Effector memory CD8-positive, alpha-beta T cell (primary cell): ENCODE data around the gene TNFSF4.

Experiments
- ATAC-seq: fragments of 150-1000 bp; cut with Tn5 transposase; replicated peaks from 2 replicates; pipeline ENCODE4 v1.10.0; 2021; ENCODE audit warnings: mild to moderate bottlenecking, moderate library complexity
- DNase-seq, 3 experiments: peaks; one replicate each; pipeline ENCODE4 v3.0.0; 2021
- H3K27ac Mint-ChIP-seq, 2 donors: one replicate each; pipeline ENCODE4 v1.8.0; 2022; ENCODE audit warnings: mild to moderate bottlenecking in 2 of 2, mixed read lengths in 2 of 2, moderate library complexity in 2 of 2
- H3K27me3 Mint-ChIP-seq, 2 donors: one replicate each; pipeline ENCODE4 v1.8.0; 2022; ENCODE audit warnings: mixed read lengths in 2 of 2
- H3K36me3 Mint-ChIP-seq: one replicate; pipeline ENCODE4 v1.8.0; 2022; ENCODE audit warnings: mild to moderate bottlenecking, moderate library complexity, mixed read lengths; ENCODE audit not compliant: insufficient read depth
- H3K4me1 Mint-ChIP-seq, 2 donors: one replicate each; pipeline ENCODE4 v1.8.0; 2022; ENCODE audit warnings: low read depth in 2 of 2, mixed read lengths in 2 of 2
- H3K4me3 Mint-ChIP-seq, 2 donors: one replicate each; pipeline ENCODE4 v1.8.0; 2022; ENCODE audit warnings: mild to moderate bottlenecking in 2 of 2, mixed read lengths in 2 of 2, moderate library complexity in 2 of 2
- H3K9me3 Mint-ChIP-seq, 2 donors: one replicate each; pipeline ENCODE4 v1.8.0; 2022; ENCODE audit warnings: mixed read lengths in 2 of 2

Gene TNFSF4

DNA sequence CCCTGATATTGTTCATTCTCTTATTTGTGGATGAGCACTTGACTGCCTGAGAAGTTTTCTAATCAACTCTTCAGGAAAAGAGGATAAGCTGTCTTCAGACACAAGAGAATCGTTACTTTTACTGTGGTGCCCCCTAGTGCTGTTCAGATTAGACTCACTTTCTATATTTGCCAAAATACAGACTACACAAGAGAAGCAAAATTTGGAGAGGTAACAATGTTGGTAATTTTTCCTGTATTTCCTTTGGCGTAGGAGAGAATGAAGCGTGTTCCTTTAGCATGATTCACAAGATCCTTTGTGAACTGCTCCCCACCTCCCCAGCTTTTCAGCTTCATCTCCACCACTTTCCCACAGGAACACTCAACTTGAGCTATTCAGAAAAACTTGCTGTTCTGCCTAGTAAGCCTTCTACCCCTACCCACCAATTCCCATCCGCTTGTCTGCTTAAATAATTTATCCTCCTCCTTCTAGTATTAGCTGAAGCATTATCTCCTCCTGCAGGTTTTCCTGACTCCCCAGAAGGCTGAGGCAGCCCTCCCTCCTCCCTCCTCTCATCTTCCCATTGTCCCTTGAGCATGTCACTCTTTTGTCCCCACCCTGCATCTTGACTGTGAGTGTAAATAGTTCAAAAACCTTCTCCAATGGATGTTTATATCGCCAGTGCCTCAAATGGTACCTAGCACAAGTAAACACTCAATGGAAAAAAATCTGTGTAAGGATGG is 4.5 kb downstream of the TNFSF4 start:
- Mint-ChIP-seq H3K36me3 (no peaks in the 10 kb centered on the region), H3K4me1 (peaks cover 23 to 38% of the 10 kb centered on the region in 2 donors), H3K27ac (peak overlapping the region; percentile 16 to 96), H3K4me3 (no peak overlapping the region), H3K27me3 (no peaks in the 10 kb centered on the region), H3K9me3 (no peaks in the 10 kb centered on the region)
- ATAC-seq = no peak
- no peak for DNase-seq

DNA sequence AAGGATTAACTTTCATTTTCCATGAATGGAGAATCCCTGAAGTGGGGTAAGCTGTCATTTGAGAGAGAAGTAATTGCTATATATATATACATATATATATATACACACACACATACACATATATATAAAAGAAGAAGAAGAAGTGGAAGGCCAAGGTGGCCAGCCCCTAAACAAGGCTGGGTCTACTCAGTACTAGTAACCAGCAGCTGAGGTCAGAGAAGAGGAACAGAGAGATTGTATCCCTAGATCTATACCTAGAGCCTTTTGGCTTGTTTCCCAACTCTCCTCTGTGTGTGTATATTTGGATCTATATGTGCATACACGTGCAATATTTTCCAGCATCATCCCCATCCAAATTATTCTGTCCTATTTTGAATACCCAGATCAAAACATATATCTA is 5.2 kb downstream of the TNFSF4 start:
- no peak overlapping the region for H3K4me3 Mint-ChIP-seq
- DNase-seq = no peak
- peak overlapping the region in 1 of 2 donors; percentile 96 for H3K27ac Mint-ChIP-seq
- no peaks in the 10 kb centered on the region for H3K9me3 Mint-ChIP-seq
- H3K36me3 Mint-ChIP-seq = no peaks in the 10 kb centered on the region
- no peaks in the 10 kb centered on the region for H3K27me3 Mint-ChIP-seq
- peaks cover 19 to 37% of the 10 kb centered on the region in 2 donors for H3K4me1 Mint-ChIP-seq
- no peak for ATAC-seq

- ATAC-seq (peak; percentile 59), DNase-seq (peak in 1 of 3 experiments; percentile 13)
- Mint-ChIP-seq H3K27me3 (no peaks in the 10 kb centered on the region), H3K4me1 (peaks cover 13 to 22% of the 10 kb centered on the region in 2 donors), H3K36me3 (no peaks in the 10 kb centered on the region), H3K27ac (peak overlapping the region in 1 of 2 donors; percentile 2), H3K9me3 (no peaks in the 10 kb centered on the region), H3K4me3 (peak overlapping the region in 1 of 2 donors; percentile 57)
Measured at GRCh38 chr1:173195596-173196088, 11.5 kb downstream of the TNFSF4 start.

DNA sequence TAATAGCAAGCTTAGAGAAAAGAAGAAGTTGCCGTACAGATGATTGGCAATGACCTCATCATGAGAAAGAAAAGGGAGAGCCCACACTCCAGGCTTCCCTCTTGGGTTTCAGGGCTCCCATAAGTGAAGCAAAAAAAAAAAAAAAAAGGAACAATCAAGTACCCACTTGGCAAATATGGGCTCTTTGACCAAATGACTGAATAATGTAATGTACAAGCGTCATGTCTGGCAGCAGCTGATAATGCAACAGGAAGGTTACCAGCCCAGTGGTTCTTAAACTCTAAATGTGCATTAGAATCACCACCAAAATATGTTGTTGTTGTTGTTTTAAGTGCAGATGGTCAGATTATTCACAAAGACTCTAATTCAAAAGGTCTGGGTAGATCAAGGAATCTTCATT is 13.5 kb downstream of the TNFSF4 start:
- DNase-seq (no peak), ATAC-seq (no peak)
- no peak overlapping the region for H3K4me3 Mint-ChIP-seq
- peaks cover 13 to 22% of the 10 kb centered on the region in 2 donors for H3K4me1 Mint-ChIP-seq
- no peaks in the 10 kb centered on the region for H3K27me3 Mint-ChIP-seq
- H3K9me3 Mint-ChIP-seq = no peaks in the 10 kb centered on the region
- H3K36me3 Mint-ChIP-seq = no peaks in the 10 kb centered on the region
- H3K27ac Mint-ChIP-seq = no peak overlapping the region

- no peaks in the 10 kb centered on the region for H3K36me3 Mint-ChIP-seq
- ATAC-seq (no peak), DNase-seq (no peak)
- peaks cover 9 to 18% of the 10 kb centered on the region in 2 donors for H3K4me1 Mint-ChIP-seq
- H3K27ac Mint-ChIP-seq = no peak overlapping the region
- H3K4me3 Mint-ChIP-seq = no peak overlapping the region
- H3K9me3 Mint-ChIP-seq = no peaks in the 10 kb centered on the region
- H3K27me3 Mint-ChIP-seq = no peaks in the 10 kb centered on the region
Measured at GRCh38 chr1:173191011-173191705, 16.0 kb downstream of the TNFSF4 start.

GRCh38 chr1:173190101-173190936 is 16.8 kb downstream of the TNFSF4 start:
- no peak overlapping the region for H3K27ac Mint-ChIP-seq
- peaks cover 4% of the 10 kb centered on the region for H3K36me3 Mint-ChIP-seq
- no peaks in the 10 kb centered on the region for H3K9me3 Mint-ChIP-seq
- DNase-seq (no peak), ATAC-seq (no peak)
- no peaks in the 10 kb centered on the region for H3K27me3 Mint-ChIP-seq
- peaks cover 2 to 10% of the 10 kb centered on the region in 2 donors for H3K4me1 Mint-ChIP-seq
- H3K4me3 Mint-ChIP-seq = no peak overlapping the region

GRCh38 chr1:173187671-173188237 is 19.4 kb downstream of the TNFSF4 start:
- Mint-ChIP-seq H3K4me1 (peaks cover 0 to 4% of the 10 kb centered on the region in 2 donors), H3K4me3 (no peak overlapping the region), H3K27me3 (no peaks in the 10 kb centered on the region), H3K27ac (no peak overlapping the region), H3K36me3 (peaks cover 4% of the 10 kb centered on the region), H3K9me3 (no peaks in the 10 kb centered on the region)
- no peak for DNase-seq
- ATAC-seq = no peak

DNA sequence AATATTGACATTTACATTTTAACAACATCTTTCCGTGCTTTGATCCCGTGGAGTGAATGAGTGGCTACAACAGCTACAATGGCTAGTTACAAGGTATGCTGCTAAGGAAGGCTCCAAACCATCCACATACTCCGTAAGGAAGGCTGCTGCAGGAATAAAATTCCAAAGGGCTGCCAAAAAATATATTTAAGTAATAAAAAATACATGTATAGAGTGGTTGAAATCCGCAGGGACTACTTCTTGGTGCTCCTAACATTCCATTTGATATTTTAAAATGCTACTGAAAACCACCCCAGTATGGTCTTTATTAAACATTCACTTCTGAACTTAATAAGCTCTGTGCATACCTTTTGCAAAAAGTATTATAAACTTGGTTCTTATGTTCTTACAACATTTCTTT is 25.3 kb downstream of the TNFSF4 start:
- ATAC-seq = no peak
- Mint-ChIP-seq H3K36me3 (peaks cover 4% of the 10 kb centered on the region), H3K4me1 (no peaks in the 10 kb centered on the region), H3K4me3 (no peak overlapping the region), H3K9me3 (no peaks in the 10 kb centered on the region), H3K27me3 (no peaks in the 10 kb centered on the region), H3K27ac (no peak overlapping the region)
- DNase-seq = no peak

GRCh38 chr1:173176246-173176645 is 30.9 kb downstream of the TNFSF4 start:
- no peaks in the 10 kb centered on the region for H3K4me1 Mint-ChIP-seq
- ATAC-seq (no peak), DNase-seq (no peak)
- H3K9me3 Mint-ChIP-seq = peaks cover 6 to 14% of the 10 kb centered on the region in 2 donors
- no peak overlapping the region for H3K4me3 Mint-ChIP-seq
- H3K36me3 Mint-ChIP-seq = no peaks in the 10 kb centered on the region
- H3K27ac Mint-ChIP-seq = no peak overlapping the region
- H3K27me3 Mint-ChIP-seq = no peaks in the 10 kb centered on the region

DNA sequence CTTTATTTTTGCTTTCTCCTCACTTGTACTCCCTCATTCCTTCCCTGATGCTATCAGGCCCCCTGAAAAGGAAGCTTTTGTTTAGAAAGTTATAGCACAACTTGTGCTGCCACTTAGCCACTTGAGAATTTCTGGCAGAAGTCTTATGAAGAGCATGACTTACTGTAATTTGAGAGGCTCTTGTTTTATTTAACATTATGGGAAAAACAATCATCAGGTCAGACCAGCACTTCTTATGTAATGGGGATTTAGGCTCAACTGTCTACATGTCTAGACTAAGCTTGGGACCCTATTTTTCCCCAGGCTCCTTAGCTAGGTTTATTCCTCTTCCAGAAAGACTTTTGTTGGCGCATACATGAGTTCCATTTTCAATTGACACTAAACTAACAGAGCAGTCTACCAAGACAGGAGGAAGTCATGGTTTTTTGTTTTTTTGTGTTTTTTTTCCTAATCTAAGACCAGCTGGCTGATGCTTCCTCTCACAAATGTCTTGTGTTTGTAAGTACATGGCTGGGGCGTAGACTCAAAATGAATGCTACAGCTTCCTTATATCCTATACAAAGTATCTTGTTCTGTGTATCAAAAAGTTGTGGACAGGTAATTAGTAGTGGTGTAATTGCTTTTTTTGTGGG is 31.5 kb downstream of the TNFSF4 start:
- ATAC-seq (no peak), DNase-seq (no peak)
- no peaks in the 10 kb centered on the region for H3K27me3 Mint-ChIP-seq
- no peaks in the 10 kb centered on the region for H3K36me3 Mint-ChIP-seq
- H3K4me1 Mint-ChIP-seq = no peaks in the 10 kb centered on the region
- H3K4me3 Mint-ChIP-seq = no peak overlapping the region
- H3K9me3 Mint-ChIP-seq = peaks cover 8 to 14% of the 10 kb centered on the region in 2 donors
- H3K27ac Mint-ChIP-seq = no peak overlapping the region

DNA sequence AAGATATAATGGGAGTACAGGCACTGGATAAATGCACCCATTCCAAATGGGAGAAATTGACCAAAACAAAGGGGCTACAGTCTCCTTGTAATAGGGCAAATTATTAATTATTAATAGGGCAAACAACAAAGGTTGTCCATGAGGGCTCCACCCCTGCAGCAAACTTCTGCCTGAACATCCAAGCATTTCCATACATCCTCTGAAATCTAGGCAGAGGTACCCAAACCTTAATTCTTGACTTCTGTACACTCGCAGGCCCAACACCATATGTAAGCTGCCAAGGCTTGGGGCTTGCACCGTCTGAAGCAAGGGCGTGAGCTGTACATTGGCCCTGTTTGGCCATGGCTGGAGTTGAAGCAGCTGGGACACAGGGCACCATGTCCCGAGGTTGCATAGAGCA is 33.7 kb downstream of the TNFSF4 start:
- Mint-ChIP-seq H3K27me3 (no peaks in the 10 kb centered on the region), H3K9me3 (peaks cover 8 to 14% of the 10 kb centered on the region in 2 donors), H3K36me3 (no peaks in the 10 kb centered on the region), H3K27ac (no peak overlapping the region), H3K4me1 (no peaks in the 10 kb centered on the region), H3K4me3 (no peak overlapping the region)
- no peak for ATAC-seq
- DNase-seq = no peak

DNA sequence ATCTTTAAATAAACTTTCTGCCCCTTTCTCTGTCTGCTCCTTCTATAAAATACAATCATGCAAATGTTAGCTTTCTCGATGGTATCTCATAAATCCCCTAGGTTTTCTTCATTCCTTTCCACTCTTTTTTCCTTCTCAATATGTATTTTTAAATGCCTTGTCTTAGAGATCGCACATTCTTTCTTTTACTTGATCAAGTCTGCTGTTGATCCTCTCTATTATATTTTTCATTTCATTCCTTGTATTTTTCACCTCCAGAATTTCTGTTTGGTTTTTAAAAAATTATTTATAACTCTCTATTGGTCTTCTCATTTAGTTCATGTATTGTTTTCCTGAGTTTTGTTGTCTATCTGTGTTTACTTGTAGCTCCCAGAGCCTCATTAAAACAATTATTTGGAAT is 36.0 kb downstream of the TNFSF4 start:
- H3K4me3 Mint-ChIP-seq = no peak overlapping the region
- H3K9me3 Mint-ChIP-seq = peaks cover 8 to 14% of the 10 kb centered on the region in 2 donors
- ATAC-seq (no peak), DNase-seq (no peak)
- no peaks in the 10 kb centered on the region for H3K4me1 Mint-ChIP-seq
- no peaks in the 10 kb centered on the region for H3K36me3 Mint-ChIP-seq
- H3K27ac Mint-ChIP-seq = no peak overlapping the region
- H3K27me3 Mint-ChIP-seq = no peaks in the 10 kb centered on the region

GRCh38 chr1:173168941-173169340 is 38.2 kb downstream of the TNFSF4 start:
- ATAC-seq = no peak
- Mint-ChIP-seq H3K4me1 (no peaks in the 10 kb centered on the region), H3K4me3 (no peak overlapping the region), H3K27me3 (no peaks in the 10 kb centered on the region), H3K9me3 (peaks cover 3 to 8% of the 10 kb centered on the region in 2 donors), H3K36me3 (no peaks in the 10 kb centered on the region), H3K27ac (no peak overlapping the region)
- no peak for DNase-seq
